MCF 10A (cell line): ENCODE measurements around the gene MGAT3. TPM values are rescaled to one million over a fixed set of nuclear protein-coding genes. Genes with fewer than 3 reads are reported as not detected.

Source experiments
- BruUV-seq: library from RNA; stranded (reverse); fragments of 400-500 nt; replicated peaks from 2 replicates; lab custom pipeline; 2021; lab: Mats Ljungman, UMichigan
- CTCF ChIA-PET: fragments of 300-600 bp; sonication (Branson Sonifier 250); formaldehyde crosslinking; extraction: SDS; loops from one replicate; lab custom pipeline; 2021; ENCODE audit warnings: antibody characterized with exemption, inconsistent platforms; lab: Yijun Ruan, JAX
- POLR2A ChIA-PET: fragments of 300-600, 350-650 bp; sonication (Branson Sonifier 250); formaldehyde crosslinking; extraction: SDS; loops from one replicate; lab custom pipeline; 2020; ENCODE audit warnings: antibody characterized with exemption, inconsistent platforms; lab: Yijun Ruan, JAX
- DNase-seq: peaks from one replicate; pipeline ENCODE4 v3.0.0-alpha.2; 2018; ENCODE audit not compliant: unreplicated experiment
- H3K27ac Mint-ChIP-seq: one replicate; pipeline ENCODE4 v1.8.0; 2022; ENCODE audit warnings: mild to moderate bottlenecking, low read depth, mixed read lengths; ENCODE audit not compliant: unreplicated experiment
- H3K27me3 Mint-ChIP-seq: one replicate; pipeline ENCODE4 v1.8.0; 2022; ENCODE audit warnings: mixed read lengths; ENCODE audit not compliant: insufficient read depth, unreplicated experiment
- H3K36me3 Mint-ChIP-seq: one replicate; pipeline ENCODE4 v1.8.0; 2022; ENCODE audit warnings: mild to moderate bottlenecking, moderate library complexity, mixed read lengths; ENCODE audit not compliant: insufficient read depth, unreplicated experiment
- H3K4me1 Mint-ChIP-seq: one replicate; pipeline ENCODE4 v1.8.0; 2022; ENCODE audit warnings: mixed read lengths; ENCODE audit not compliant: insufficient read depth, unreplicated experiment
- H3K4me3 Mint-ChIP-seq: one replicate; pipeline ENCODE4 v1.8.0; 2022; ENCODE audit warnings: mild to moderate bottlenecking, moderate library complexity, mixed read lengths; ENCODE audit not compliant: unreplicated experiment
- H3K9me3 Mint-ChIP-seq: one replicate; pipeline ENCODE4 v1.8.0; 2022; ENCODE audit warnings: mixed read lengths; ENCODE audit not compliant: unreplicated experiment
- intact Hi-C: fragments of 100-400 bp; cut with micrococcal nuclease; formaldehyde crosslinking; loops from 2 replicates; pipeline ENCODE4 v1.14.1; 2022
- total RNA-seq: library from RNA; stranded (reverse); gene quantifications from 2 replicates; pipeline ENCODE4 v1.2.3, GENCODE V29; 2022
- TF ChIP-seq, protein P1 (sequence below): fragments of 200-600 bp; IDR thresholded peaks from one replicate; pipeline ENCODE4 v1.8.0; 2022; ENCODE audit warnings: antibody characterized with exemption, mild to moderate bottlenecking; ENCODE audit not compliant: unreplicated experiment

MGAT3 gene
- total RNA-seq, 1 experiment from 2014 or later, result not detected

DNA sequence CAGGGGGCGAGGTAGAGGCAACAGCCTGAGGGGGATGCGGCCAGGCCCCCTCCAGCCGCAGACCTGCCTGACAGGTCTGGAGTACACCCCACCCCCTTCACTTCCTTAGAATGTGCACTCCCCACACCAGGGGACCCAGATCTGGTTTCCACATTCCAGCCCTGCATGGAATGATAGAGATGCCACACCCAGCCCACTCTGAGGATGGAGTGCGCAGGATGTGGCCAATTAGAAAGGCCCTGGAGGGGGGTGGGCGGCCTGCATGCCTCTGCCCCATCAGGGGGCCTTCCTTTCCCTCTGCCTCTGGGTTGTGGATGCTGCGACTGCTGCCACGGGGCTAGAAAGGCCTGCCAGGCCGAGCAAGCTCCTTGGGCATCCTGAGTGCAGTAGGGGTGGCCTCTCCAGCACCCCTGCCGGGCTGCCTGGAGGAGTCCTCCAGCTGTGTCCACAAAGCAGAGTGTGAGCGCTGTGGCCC is 28.2 kb upstream of the MGAT3 start:
- peaks cover 50% of the 10 kb centered on the region for H3K36me3 Mint-ChIP-seq
- no peak overlapping the region for H3K4me3 Mint-ChIP-seq
- H3K9me3 Mint-ChIP-seq, result no peaks in the 10 kb centered on the region
- ChIA-PET CTCF (no interaction called here), POLR2A (no interaction called here)
- intact Hi-C loops, result no loop called here
- H3K27me3 Mint-ChIP-seq, result no peaks in the 10 kb centered on the region
- H3K27ac Mint-ChIP-seq, result no peak overlapping the region
- no peak for DNase-seq
- no TSS peak for BruUV-seq
- H3K4me1 Mint-ChIP-seq, result no peaks in the 10 kb centered on the region
- TF ChIP-seq, protein P1, sequence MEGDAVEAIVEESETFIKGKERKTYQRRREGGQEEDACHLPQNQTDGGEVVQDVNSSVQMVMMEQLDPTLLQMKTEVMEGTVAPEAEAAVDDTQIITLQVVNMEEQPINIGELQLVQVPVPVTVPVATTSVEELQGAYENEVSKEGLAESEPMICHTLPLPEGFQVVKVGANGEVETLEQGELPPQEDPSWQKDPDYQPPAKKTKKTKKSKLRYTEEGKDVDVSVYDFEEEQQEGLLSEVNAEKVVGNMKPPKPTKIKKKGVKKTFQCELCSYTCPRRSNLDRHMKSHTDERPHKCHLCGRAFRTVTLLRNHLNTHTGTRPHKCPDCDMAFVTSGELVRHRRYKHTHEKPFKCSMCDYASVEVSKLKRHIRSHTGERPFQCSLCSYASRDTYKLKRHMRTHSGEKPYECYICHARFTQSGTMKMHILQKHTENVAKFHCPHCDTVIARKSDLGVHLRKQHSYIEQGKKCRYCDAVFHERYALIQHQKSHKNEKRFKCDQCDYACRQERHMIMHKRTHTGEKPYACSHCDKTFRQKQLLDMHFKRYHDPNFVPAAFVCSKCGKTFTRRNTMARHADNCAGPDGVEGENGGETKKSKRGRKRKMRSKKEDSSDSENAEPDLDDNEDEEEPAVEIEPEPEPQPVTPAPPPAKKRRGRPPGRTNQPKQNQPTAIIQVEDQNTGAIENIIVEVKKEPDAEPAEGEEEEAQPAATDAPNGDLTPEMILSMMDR, result no peak

DNA sequence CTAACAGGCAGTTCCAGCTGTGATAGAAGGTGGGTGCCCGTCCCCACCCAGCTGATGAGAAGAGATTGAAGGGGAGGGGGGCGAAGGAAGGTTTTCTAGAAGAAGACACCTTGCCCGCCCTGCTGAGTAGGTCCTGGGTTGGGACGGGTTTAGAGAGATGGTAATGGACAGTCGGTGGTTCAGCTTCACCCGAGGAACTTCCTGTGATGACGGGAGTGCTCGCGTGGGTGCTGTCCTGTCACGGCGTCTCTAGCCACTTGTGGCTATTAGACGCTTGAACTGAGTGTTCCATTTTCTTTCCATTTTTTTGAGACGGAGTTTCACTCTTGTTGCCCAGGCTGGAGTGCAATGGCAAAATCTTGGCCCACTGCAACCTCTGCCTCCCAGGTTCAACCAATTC is 27.6 kb upstream of the MGAT3 start:
- TF ChIP-seq, protein P1, result no peak
- H3K36me3 Mint-ChIP-seq, result peaks cover 47% of the 10 kb centered on the region
- H3K27ac Mint-ChIP-seq, result no peak overlapping the region
- ChIA-PET POLR2A (no interaction called here), CTCF (no interaction called here)
- intact Hi-C loops, result no loop called here
- no peaks in the 10 kb centered on the region for H3K9me3 Mint-ChIP-seq
- no peak overlapping the region for H3K4me3 Mint-ChIP-seq
- H3K27me3 Mint-ChIP-seq, result no peaks in the 10 kb centered on the region
- DNase-seq, result no peak
- no peaks in the 10 kb centered on the region for H3K4me1 Mint-ChIP-seq
- no TSS peak for BruUV-seq

DNA sequence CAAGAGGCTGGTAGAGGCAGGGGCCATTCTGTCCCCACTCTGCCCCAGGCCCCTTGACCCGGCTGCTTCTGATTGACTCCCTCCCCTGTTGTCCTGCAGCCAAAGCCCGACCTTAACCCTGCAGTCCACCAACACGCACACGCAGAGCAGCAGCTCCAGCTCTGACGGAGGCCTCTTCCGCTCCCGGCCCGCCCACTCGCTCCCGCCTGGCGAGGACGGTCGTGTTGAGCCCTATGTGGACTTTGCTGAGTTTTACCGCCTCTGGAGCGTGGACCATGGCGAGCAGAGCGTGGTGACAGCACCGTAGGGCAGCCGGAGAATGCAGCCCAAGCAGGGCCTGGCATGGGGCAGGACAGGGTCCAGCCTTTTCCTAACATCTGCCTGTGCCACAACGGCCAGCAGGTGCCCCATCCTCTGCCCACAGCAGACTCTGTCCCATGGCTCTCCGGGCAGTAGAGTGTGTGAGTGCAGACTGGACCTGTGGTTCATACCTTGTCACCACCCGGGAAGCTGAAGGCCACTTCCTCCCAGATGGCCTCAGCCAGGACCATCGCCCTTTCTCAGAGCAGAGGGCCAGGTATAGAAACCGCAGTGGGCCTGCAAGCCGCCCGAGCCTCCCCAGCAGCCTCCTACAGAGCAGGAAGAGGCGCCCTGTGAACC is 26.8 kb upstream of the MGAT3 start:
- no peak overlapping the region for H3K4me3 Mint-ChIP-seq
- intact Hi-C loops, result no loop called here
- ChIA-PET CTCF (no interaction called here), POLR2A (no interaction called here)
- no peaks in the 10 kb centered on the region for H3K9me3 Mint-ChIP-seq
- TF ChIP-seq, protein P1, result no peak
- no peaks in the 10 kb centered on the region for H3K27me3 Mint-ChIP-seq
- no peak overlapping the region for H3K27ac Mint-ChIP-seq
- H3K4me1 Mint-ChIP-seq, result no peaks in the 10 kb centered on the region
- BruUV-seq, result no TSS peak
- no peak for DNase-seq
- H3K36me3 Mint-ChIP-seq, result peaks cover 43% of the 10 kb centered on the region

DNA sequence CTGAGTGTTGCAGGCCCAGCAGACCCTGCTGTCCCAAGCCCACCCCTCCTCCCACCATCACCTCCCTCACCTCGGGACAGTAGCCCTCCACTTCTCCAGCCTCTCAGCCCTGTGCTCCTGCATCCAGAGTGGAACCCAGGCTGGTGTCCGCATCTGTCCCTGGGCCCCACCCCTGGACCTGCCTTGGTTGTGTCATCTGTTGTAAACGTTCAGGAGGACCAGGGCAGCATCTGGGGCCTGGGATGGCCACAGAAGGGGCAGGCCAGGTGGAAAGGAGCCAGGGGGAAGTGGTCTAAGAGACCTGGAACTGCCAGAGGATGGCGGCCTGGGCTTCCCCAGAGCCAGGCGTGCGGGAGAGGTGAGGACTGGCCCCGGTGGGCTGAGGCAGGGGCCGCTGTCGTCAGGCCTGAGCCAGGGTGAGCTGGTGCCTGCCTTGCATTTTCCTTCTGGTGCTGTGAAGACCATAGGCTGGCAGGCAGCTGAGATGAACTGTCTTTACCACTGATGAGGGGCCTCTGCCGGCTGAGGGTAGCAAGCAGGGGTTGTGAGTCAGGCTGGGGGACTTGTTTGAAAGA is 26.1 kb upstream of the MGAT3 start:
- no peak for DNase-seq
- BruUV-seq, result no TSS peak
- no peaks in the 10 kb centered on the region for H3K4me1 Mint-ChIP-seq
- H3K27me3 Mint-ChIP-seq, result no peaks in the 10 kb centered on the region
- CTCF ChIA-PET, result no interaction called here
- H3K4me3 Mint-ChIP-seq, result no peak overlapping the region
- intact Hi-C loops, result no loop called here
- TF ChIP-seq, protein P1, result no peak
- POLR2A ChIA-PET, result no interaction called here
- H3K9me3 Mint-ChIP-seq, result no peaks in the 10 kb centered on the region
- peaks cover 40% of the 10 kb centered on the region for H3K36me3 Mint-ChIP-seq
- no peak overlapping the region for H3K27ac Mint-ChIP-seq
